ENCODE data around the gene MAP3K7. TPM values are rescaled to one million over a fixed set of nuclear protein-coding genes. Genes with fewer than 3 reads are reported as not detected.

The MAP3K7 gene
- total RNA-seq, 1 experiment from 2014 or later: 27.8 TPM

DNA sequence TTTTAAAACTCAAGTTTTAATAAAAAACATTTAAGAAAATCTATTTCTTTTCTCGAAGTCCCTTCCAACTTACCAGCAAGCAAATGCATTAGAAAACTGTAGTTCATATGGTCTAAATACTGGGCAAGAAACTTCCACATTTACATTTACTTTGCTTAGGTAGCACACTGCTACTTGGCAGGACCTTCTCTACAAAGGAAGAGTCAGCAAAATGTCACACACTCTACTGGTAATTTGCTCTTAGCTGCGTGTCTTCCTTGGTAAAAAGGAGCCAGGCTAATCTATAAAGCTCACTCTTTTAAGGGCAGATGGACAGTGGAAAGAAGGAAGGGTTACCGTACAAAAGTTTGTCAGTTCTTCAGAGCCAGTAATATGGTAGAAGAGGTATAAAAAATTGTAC is 45.7 kb downstream of the MAP3K7 start:
- Mint-ChIP-seq H3K9me3 (ENCODE audit: low read depth, unreplicated experiment) (no peaks in the 10 kb centered on the region), H3K27me3 (ENCODE audit: unreplicated experiment) (no peaks in the 10 kb centered on the region), H3K27ac (ENCODE audit: unreplicated experiment) (no peak overlapping the region), H3K4me3 (ENCODE audit: low read depth, unreplicated experiment) (no peak overlapping the region), H3K4me1 (ENCODE audit: low read depth, unreplicated experiment) (no peaks in the 10 kb centered on the region), H3K36me3 (ENCODE audit: insufficient read depth, unreplicated experiment) (peaks cover 4% of the 10 kb centered on the region)
- TF ChIP-seq, protein P1, sequence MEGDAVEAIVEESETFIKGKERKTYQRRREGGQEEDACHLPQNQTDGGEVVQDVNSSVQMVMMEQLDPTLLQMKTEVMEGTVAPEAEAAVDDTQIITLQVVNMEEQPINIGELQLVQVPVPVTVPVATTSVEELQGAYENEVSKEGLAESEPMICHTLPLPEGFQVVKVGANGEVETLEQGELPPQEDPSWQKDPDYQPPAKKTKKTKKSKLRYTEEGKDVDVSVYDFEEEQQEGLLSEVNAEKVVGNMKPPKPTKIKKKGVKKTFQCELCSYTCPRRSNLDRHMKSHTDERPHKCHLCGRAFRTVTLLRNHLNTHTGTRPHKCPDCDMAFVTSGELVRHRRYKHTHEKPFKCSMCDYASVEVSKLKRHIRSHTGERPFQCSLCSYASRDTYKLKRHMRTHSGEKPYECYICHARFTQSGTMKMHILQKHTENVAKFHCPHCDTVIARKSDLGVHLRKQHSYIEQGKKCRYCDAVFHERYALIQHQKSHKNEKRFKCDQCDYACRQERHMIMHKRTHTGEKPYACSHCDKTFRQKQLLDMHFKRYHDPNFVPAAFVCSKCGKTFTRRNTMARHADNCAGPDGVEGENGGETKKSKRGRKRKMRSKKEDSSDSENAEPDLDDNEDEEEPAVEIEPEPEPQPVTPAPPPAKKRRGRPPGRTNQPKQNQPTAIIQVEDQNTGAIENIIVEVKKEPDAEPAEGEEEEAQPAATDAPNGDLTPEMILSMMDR (IDR thresholded peaks at IDR 0.05; ENCODE audit: unreplicated experiment): no peak
- CTCF ChIA-PET: no interaction called here
- BruUV-seq (replicated peaks): no TSS peak
- DNase-seq: no peak
- intact Hi-C loops (cut with micrococcal nuclease; ENCODE audit: unreplicated experiment): no loop called here

DNA sequence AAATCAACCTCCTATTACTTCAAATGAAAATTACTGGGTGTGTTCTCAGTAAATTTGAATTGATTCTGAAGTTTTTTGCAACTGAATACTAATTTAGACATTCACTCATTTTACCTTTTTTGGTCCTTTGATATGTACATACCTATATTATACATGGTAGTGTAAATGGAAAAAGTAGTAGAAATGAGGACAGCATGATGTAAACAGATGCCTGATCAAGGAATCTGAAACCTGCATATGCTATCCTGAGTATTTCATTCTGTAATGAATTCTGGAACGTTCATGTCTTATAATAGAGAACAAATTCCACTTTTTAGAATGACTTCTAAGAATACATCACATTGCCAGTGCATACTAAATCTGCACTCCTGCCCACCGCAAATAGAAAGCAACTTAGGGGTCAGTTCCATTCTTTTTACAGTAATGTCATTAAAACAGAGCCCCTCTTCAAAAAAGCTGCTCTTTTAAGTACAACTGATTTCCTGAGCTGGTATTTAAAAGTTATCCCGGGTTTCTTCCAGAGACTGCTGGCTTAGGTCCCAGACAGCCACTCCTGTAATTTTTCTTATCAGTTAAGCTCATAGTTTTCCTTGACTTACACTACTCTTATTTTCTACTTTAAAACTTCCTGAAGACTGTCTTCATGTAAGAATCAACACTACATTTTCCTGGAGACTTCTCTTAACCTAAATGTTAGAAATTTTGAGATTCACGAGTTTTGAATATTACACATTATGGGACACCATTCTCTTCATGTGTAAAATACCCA is 48.4 kb downstream of the MAP3K7 start:
- H3K4me1 Mint-ChIP-seq (ENCODE audit: low read depth, unreplicated experiment): no peaks in the 10 kb centered on the region
- no peaks in the 10 kb centered on the region for H3K27me3 Mint-ChIP-seq (ENCODE audit: unreplicated experiment)
- no peak for DNase-seq
- H3K4me3 Mint-ChIP-seq (ENCODE audit: low read depth, unreplicated experiment): no peak overlapping the region
- TF ChIP-seq, protein P1 (IDR thresholded peaks at IDR 0.05; ENCODE audit: unreplicated experiment): no peak
- no TSS peak for BruUV-seq (replicated peaks)
- H3K27ac Mint-ChIP-seq (ENCODE audit: unreplicated experiment): no peak overlapping the region
- CTCF ChIA-PET: no interaction called here
- peaks cover 7% of the 10 kb centered on the region for H3K36me3 Mint-ChIP-seq (ENCODE audit: insufficient read depth, unreplicated experiment)
- intact Hi-C loops (cut with micrococcal nuclease; ENCODE audit: unreplicated experiment): no loop called here
- no peaks in the 10 kb centered on the region for H3K9me3 Mint-ChIP-seq (ENCODE audit: low read depth, unreplicated experiment)

DNA sequence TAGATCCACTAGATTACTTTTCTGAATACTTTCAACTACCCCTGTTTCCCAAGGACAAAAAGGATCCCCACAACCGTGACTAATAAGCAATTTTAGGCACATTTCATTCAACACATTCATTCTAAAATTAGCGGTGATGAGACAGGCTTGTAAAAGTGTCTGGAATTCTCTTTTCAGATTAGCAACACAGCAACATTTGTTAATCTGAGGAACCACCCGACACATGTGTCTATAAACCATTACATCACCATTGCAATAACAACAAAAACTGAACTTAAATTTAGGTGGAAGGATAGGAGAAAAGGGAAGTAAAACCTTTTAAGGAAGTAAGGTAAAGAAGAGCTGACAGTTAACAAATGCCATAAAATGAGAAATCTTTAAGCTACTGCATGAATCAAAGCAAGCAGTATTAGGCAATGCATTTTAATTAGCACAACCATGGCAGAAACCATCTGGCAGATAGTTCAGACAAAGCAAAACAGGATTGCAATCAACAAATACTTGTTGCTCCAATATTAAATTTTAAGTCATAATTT is 49.1 kb downstream of the MAP3K7 start:
- TF ChIP-seq, protein P1 (IDR thresholded peaks at IDR 0.05; ENCODE audit: unreplicated experiment): no peak
- Mint-ChIP-seq H3K9me3 (ENCODE audit: low read depth, unreplicated experiment) (no peaks in the 10 kb centered on the region), H3K27ac (ENCODE audit: unreplicated experiment) (no peak overlapping the region), H3K27me3 (ENCODE audit: unreplicated experiment) (no peaks in the 10 kb centered on the region), H3K4me3 (ENCODE audit: low read depth, unreplicated experiment) (no peak overlapping the region), H3K4me1 (ENCODE audit: low read depth, unreplicated experiment) (no peaks in the 10 kb centered on the region), H3K36me3 (ENCODE audit: insufficient read depth, unreplicated experiment) (peaks cover 7% of the 10 kb centered on the region)
- intact Hi-C loops (cut with micrococcal nuclease; ENCODE audit: unreplicated experiment): no loop called here
- DNase-seq: no peak
- CTCF ChIA-PET: no interaction called here
- BruUV-seq (replicated peaks): no TSS peak

DNA sequence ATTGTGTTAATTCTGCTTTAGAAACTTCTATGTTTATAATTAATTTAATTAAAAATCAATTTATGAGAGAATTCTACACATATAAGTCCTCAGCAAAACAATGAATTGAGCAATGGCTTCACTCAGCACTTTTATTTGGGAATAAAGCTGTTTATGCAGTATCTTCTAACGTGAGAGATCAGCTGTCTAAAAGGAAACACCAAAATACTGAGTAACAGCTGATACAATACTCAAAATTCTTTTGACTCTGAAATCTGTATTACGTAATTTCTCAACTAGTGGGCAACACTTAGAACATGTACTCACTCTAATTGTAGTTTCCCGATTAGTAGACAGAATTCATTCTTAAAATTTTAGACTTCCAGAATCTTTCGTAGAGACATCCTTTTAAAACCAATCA is 49.8 kb downstream of the MAP3K7 start:
- Mint-ChIP-seq H3K27me3 (ENCODE audit: unreplicated experiment) (no peaks in the 10 kb centered on the region), H3K4me3 (ENCODE audit: low read depth, unreplicated experiment) (no peak overlapping the region), H3K36me3 (ENCODE audit: insufficient read depth, unreplicated experiment) (peaks cover 7% of the 10 kb centered on the region), H3K4me1 (ENCODE audit: low read depth, unreplicated experiment) (no peaks in the 10 kb centered on the region), H3K9me3 (ENCODE audit: low read depth, unreplicated experiment) (no peaks in the 10 kb centered on the region), H3K27ac (ENCODE audit: unreplicated experiment) (no peak overlapping the region)
- DNase-seq: no peak
- BruUV-seq (replicated peaks): no TSS peak
- intact Hi-C loops (cut with micrococcal nuclease; ENCODE audit: unreplicated experiment): no loop called here
- TF ChIP-seq, protein P1 (IDR thresholded peaks at IDR 0.05; ENCODE audit: unreplicated experiment): no peak
- CTCF ChIA-PET: no interaction called here
